Progenitor cell of endocrine pancreas (in vitro differentiated cells): ENCODE measurements around the gene AHDC1. TPM values are rescaled to one million over a fixed set of nuclear protein-coding genes. Genes with fewer than 3 reads are reported as not detected.
A peak's percentile ranks its signal among the peaks of the same experiment; 100 is the strongest.
"Not testable (repeated sequence)": the region's sequence is repeated elsewhere in the genome, so short reads cannot be mapped to it uniquely, and the experiment has no call there.

Experiments used
- DNase-seq: peaks from one replicate; pipeline ENCODE4 v3.0.0; 2021; ENCODE audit warnings: low spot score; ENCODE audit not compliant: unreplicated experiment
- H3K27ac Mint-ChIP-seq: 2 replicates; pipeline ENCODE4 v1.8.0; 2021; ENCODE audit warnings: mild to moderate bottlenecking, moderate library complexity, mixed read lengths
- H3K27me3 Mint-ChIP-seq: 2 replicates; pipeline ENCODE4 v1.8.0; 2021; ENCODE audit warnings: mixed read lengths
- H3K36me3 Mint-ChIP-seq: 2 replicates; pipeline ENCODE4 v1.8.0; 2022; ENCODE audit warnings: mixed read lengths; ENCODE audit not compliant: insufficient read depth
- H3K4me1 Mint-ChIP-seq: 2 replicates; pipeline ENCODE4 v1.8.0; 2021; ENCODE audit warnings: low read depth, mixed read lengths
- H3K4me3 Mint-ChIP-seq: 2 replicates; pipeline ENCODE4 v1.8.0; 2021; ENCODE audit warnings: low read depth, mild to moderate bottlenecking, moderate library complexity, mixed read lengths
- H3K9me3 Mint-ChIP-seq: 2 replicates; pipeline ENCODE4 v1.8.0; 2021; ENCODE audit warnings: low read depth, mixed read lengths
- total RNA-seq: library from RNA; stranded (reverse); gene quantifications from 2 replicates; pipeline ENCODE4 v1.2.1, GENCODE V29; 2021
- TF ChIP-seq, protein P1 (sequence below): fragments of 200-600 bp; sonication (generic); IDR thresholded peaks from one replicate; pipeline ENCODE4 v1.5.0; 2021; ENCODE audit warnings: antibody characterized with exemption, mild to moderate bottlenecking; ENCODE audit not compliant: unreplicated experiment

Gene AHDC1
- total RNA-seq, 1 donor from 2014 or later, result 53.3 TPM

DNA sequence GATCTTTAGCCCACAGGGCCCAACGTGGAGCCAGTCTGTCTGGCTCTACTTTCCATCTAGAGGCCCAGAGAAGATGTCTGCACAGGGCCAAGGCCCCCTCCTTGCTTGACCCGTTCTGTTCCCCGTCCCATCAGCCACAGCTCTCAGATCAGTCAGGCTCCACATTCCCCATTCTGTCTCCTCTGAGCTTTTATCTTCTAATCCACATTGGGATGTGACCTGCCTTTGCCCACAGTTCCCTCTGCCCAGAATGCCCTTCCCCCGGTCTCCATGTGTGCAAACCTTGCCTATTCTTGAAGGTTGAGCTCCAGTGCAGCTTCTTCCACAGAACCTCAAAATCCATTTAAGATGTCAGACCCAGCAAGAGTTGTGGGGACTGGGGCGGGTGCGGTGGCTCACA lies 60.7 kb downstream of the AHDC1 start:
- Mint-ChIP-seq H3K36me3 (peaks cover 11% of the 10 kb centered on the region), H3K9me3 (no peaks in the 10 kb centered on the region), H3K4me1 (peaks cover 17% of the 10 kb centered on the region), H3K27me3 (no peaks in the 10 kb centered on the region), H3K4me3 (no peak overlapping the region), H3K27ac (no peak overlapping the region)
- TF ChIP-seq, protein P1, sequence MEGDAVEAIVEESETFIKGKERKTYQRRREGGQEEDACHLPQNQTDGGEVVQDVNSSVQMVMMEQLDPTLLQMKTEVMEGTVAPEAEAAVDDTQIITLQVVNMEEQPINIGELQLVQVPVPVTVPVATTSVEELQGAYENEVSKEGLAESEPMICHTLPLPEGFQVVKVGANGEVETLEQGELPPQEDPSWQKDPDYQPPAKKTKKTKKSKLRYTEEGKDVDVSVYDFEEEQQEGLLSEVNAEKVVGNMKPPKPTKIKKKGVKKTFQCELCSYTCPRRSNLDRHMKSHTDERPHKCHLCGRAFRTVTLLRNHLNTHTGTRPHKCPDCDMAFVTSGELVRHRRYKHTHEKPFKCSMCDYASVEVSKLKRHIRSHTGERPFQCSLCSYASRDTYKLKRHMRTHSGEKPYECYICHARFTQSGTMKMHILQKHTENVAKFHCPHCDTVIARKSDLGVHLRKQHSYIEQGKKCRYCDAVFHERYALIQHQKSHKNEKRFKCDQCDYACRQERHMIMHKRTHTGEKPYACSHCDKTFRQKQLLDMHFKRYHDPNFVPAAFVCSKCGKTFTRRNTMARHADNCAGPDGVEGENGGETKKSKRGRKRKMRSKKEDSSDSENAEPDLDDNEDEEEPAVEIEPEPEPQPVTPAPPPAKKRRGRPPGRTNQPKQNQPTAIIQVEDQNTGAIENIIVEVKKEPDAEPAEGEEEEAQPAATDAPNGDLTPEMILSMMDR, result no peak
- DNase-seq, result no peak

DNA sequence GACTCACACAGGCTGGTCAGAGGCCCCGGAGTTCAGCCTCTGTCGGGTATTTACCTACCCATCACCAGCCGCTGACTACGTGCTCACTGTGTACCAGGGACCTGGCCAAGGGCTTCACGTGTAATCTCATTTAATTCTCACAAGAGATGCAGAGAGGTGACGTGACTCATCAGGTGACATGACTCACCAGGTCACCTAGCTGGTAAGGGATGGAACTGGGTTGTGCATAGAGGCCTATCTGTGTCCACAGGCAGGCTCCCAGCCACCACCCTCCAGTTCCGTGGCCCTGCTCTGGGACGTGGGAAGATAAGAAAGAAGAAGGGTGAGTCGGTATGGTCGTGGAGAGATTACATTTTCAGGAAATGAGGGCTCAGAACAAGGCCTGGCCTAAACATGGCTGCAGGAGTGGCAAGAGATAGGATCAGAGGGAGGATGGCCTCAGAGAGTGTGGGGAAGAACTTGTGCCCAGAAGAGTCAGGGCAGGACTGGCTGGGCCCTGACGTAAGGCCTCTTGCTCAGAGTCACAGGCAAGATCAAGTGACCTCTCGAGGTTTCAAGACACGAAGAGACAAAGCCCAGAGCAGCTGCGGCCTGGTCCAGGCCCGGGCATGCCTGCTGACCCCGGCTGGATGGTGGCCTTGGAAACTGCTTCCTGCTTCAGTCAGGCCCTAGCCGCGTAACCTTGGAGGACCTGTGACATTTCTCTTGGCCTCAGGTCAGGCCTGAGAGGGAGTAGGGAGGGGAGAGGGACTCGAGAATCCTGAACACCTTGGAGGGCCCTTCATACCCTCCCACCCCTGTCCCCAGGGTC lies 61.3 kb downstream of the AHDC1 start:
- DNase-seq, result no peak
- Mint-ChIP-seq H3K27ac (peak overlapping the region; percentile 91), H3K4me1 (peaks cover 17% of the 10 kb centered on the region), H3K36me3 (peaks cover 11% of the 10 kb centered on the region), H3K9me3 (no peaks in the 10 kb centered on the region), H3K4me3 (no peak overlapping the region), H3K27me3 (no peaks in the 10 kb centered on the region)
- TF ChIP-seq, protein P1, result no peak

DNA sequence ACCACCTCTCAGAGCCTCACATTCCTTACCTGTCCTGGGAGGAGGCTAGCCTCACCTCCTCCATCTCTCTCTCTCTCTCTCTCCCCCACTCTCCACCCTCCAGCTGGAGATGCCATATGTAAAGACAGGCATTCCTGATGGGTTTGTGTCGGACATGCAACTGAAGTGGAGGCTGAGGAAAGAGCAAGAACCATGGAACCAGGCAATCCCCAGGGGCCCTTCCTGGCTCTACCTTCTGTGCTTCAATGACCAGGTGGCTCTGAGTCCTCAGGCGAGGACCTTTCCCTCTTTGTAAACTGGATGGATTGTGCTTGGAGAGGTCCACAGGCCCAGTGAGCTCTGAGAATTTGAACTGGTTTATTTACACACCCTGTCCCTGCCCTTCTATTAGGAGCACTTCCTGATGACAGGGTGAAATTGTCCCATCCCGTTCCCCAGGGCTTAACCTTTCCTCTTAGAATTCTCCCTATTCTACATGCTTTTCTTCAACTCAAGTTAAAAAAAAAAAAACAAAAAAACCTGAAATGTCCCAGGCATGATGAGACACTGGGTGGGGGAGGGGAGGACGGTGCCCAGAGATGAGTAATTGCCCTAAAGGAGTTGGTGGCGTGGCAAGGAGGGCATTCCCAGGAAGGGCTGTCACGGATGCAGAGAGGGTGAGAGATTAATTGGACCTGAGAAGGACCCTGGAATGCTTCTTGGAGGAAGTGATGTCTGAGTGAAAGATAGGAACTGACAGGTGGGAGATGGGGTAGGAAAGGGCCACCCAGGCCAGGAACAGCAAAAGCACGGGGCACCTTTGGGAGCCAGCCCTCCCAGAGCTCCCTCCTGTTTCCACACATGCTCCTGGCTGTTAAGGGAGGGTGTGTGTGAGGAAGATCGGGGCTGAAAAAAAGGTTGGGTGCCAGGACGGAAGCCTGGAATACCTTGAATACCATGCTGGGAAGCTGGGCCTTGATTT lies 63.8 kb downstream of the AHDC1 start:
- TF ChIP-seq, protein P1, result no peak

DNA sequence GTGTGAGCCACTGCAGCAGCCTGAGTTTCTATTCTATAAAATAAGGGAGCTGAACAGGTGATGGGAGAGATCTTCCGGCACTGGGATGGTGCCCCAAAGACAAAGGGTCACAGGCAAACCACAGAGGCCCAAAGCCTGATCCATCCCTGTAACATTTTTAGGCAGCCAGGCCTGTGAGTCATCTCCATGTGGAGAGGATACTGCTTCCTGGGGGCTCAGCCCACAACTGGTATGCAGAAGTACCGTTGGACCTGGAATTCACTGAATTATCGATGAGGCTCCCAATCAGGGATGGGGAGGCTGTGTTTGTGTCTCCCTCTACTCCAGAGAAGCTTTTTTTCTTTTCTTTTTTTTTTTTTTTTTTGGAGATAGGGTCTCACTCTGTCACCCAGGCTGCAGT lies 65.2 kb downstream of the AHDC1 start:
- Mint-ChIP-seq H3K4me1 (peaks cover 27% of the 10 kb centered on the region), H3K36me3 (peaks cover 11% of the 10 kb centered on the region), H3K4me3 (no peak overlapping the region), H3K9me3 (no peaks in the 10 kb centered on the region), H3K27ac (no peak overlapping the region), H3K27me3 (no peaks in the 10 kb centered on the region)
- no peak for DNase-seq
- TF ChIP-seq, protein P1, result no peak

More for the DNA sequence above, 63.8 kb downstream of the AHDC1 start:
- Mint-ChIP-seq H3K4me1 (peaks cover 27% of the 10 kb centered on the region), H3K27ac (peak overlapping the region; percentile 58), H3K27me3 (no peaks in the 10 kb centered on the region), H3K4me3 (no peak overlapping the region), H3K36me3 (peaks cover 9% of the 10 kb centered on the region), H3K9me3 (no peaks in the 10 kb centered on the region)
- DNase-seq, result no peak

DNA sequence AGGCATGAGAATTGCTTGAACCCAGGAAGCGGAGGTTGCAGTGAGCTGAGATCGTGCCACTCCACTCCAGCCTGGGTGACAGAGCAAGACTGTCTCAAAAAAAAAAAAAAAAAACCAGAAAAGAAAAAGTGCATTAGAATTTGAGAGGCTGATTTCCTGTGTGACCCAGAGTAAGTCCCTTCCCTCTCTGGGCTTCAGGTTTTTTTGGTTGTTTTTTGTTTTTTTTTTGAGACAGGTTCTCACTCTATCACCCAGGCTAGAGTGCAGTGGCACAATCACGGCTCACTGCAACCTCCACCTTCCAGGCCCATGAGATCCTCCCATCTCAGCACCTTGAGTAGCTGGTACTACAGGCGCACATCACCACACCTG lies 65.7 kb downstream of the AHDC1 start:
- H3K27me3 Mint-ChIP-seq, H3K9me3 Mint-ChIP-seq, H3K4me3 Mint-ChIP-seq, H3K27ac Mint-ChIP-seq, DNase-seq: not testable (repeated sequence)
- peaks cover 16% of the 10 kb centered on the region for H3K36me3 Mint-ChIP-seq
- H3K4me1 Mint-ChIP-seq, result peaks cover 26% of the 10 kb centered on the region
